ENCODE results near the gene OR5H14. TPM values are rescaled to one million over a fixed set of nuclear protein-coding genes. Genes with fewer than 3 reads are reported as not detected.
"Not testable (repeated sequence)": the region's sequence is repeated elsewhere in the genome, so short reads cannot be mapped to it uniquely, and the experiment has no call there.

OR5H14 gene
- 0.02 TPM in 1 of 2 replicates, not detected in the other for total RNA-seq

GRCh38 chr3:98147179-98147578, at the start of gene OR5H14:
OR5H14 (plus strand) TSS chr3:98147479; CDS start chr3:98149386, 1,907 bp downstream.
- intact Hi-C loops (cut with micrococcal nuclease): no loop called here

GRCh38 chr3:98099848-98100247, 47.4 kb upstream of the OR5H14 start:
- intact Hi-C loops (cut with micrococcal nuclease): no loop called here

GRCh38 chr3:98108162-98108561, 39.1 kb upstream of the OR5H14 start:
- intact Hi-C loops (cut with micrococcal nuclease): no loop called here

DNA sequence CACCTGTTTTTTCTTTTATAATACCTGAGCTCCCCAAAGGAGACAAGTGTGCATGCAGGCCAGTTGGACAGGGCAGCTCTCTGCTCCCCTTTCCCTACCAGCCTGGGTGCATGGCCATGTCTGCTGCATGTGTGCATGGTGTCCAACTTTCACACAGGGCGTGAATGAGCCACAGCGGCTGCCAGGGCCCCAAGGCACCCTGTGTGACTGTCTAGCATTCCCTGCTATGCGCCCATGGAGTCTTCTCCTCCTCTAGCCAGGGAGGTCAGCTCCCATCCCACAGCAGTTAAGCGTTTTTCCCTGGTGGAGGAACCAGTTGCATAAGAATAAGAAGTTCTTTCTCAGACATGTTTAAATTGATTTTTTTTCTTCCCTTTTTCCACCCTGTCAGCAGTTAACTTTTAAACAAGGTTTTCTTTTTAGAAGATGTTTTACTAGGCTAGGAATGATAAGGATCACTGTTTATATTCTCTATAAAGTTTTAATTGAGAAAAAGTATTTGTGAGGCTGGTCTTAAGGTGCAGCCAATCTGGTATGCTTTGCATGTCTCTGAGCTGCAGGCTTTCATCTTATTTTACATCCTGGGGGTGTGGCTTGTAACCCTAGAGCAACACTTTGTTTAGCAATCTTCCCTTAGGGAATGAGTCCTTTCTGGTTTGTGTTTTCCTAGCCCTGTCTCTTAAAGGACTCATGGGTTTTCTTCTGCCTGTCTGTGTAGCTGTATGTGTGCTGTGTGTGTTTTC, 37.3 kb upstream of the OR5H14 start:
- intact Hi-C loops (cut with micrococcal nuclease): no loop called here

DNA sequence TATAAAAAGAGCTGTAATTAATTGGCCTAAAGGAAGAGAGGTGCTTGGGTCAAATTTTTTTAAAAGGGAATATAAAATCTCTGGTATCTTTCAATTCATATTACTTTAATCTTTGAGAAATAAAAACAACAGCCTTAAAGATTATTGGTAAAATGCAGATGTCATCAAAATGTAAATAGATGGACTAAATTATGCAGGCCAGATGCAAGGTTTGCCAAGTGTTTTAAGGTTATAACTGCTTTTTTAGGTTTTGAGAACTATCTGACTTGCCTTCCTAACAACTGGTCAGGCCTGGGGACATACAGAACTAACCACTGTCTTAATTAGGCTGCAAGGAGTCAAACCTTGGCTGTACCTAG, 36.8 kb upstream of the OR5H14 start:
- intact Hi-C loops (cut with micrococcal nuclease): no loop called here

DNA sequence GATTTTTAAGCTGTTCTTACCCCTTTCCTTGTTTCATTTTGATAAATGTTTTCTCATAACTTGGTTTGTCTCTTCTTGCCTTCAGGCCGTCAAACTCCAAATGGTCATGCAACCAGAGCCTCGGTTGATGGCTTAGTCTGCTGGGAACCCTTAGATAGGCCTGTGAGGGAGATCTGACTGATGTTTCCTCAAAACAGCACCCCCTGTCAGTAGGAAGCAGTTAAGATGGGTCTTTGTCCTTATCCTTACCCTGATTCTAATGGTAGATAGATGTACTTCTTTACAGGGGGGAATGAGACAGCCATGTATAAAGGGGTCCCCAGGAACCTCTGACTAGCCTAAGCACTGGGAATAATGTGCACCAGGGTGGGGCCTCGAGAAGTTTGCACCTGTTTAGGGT, 33.0 kb upstream of the OR5H14 start:
- intact Hi-C loops (cut with micrococcal nuclease): no loop called here

- intact Hi-C loops (cut with micrococcal nuclease): no loop called here
Measured at GRCh38 chr3:98115717-98116116, 31.6 kb upstream of the OR5H14 start.

- intact Hi-C loops (cut with micrococcal nuclease): no loop called here
Measured at GRCh38 chr3:98130421-98130820, 16.9 kb upstream of the OR5H14 start, which contains the start of gene OR5H1. OR5H1 (plus strand) TSS chr3:98130721; CDS start chr3:98132698, 1,977 bp downstream.

GRCh38 chr3:98136631-98137030, 10.6 kb upstream of the OR5H14 start:
- intact Hi-C loops (cut with micrococcal nuclease): no loop called here

DNA sequence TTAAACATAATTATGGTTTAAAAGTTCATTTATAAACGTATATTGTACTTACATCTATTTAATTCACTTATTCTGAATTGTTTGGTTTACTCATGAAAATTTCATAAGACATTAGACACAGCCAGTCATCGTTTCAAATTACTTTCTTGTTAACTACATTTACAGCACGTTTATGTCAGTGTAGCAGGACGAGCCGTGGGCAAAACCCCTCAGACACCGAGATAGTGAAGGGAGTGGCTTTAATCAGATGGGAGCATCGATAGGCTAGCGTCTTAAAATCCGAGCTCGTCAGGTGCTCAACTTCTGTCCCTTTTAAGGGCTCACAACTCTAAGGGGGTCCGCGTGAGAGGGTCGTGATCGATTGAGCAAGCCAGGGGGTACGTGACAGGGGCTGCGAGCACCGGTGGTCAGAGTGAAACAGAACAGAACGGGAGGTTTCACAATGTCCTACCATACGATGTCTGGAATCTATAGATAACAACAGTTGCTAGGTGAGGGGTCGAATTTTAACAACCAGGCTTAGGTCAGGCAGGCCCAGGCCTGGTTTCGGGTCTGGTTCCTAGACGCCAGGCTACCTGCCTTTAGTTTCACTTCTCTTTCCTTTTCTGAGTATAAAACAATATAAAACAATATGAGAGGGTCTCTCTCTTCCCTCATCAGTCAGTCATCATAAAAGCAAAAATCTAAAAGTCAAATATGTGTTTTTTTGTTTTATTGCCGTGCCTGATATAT, 9.3 kb upstream of the OR5H14 start:
- intact Hi-C loops (cut with micrococcal nuclease): not testable (repeated sequence)

- intact Hi-C loops (cut with micrococcal nuclease): no loop called here
Measured at GRCh38 chr3:98140531-98140930, 6.7 kb upstream of the OR5H14 start.

GRCh38 chr3:98148751-98149150, 1.5 kb downstream of the OR5H14 start:
- intact Hi-C loops (cut with micrococcal nuclease): no loop called here

DNA sequence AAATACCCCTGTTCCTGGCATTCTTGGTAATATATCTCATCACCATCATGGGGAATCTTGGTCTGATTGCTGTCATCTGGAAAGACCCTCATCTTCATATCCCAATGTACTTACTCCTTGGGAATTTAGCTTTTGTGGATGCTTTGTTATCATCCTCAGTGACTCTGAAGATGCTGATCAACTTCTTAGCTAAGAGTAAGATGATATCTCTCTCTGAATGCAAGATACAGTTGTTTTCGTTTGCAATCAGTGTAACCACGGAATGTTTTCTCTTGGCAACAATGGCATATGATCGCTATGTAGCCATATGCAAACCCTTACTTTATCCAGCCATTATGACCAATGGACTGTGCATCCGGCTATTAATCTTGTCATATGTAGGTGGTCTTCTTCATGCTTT, 2.2 kb downstream of the OR5H14 start:
- intact Hi-C loops (cut with micrococcal nuclease): not testable (repeated sequence)

- intact Hi-C loops (cut with micrococcal nuclease): no loop called here
Measured at GRCh38 chr3:98151241-98151640, 4.0 kb downstream of the OR5H14 start.

DNA sequence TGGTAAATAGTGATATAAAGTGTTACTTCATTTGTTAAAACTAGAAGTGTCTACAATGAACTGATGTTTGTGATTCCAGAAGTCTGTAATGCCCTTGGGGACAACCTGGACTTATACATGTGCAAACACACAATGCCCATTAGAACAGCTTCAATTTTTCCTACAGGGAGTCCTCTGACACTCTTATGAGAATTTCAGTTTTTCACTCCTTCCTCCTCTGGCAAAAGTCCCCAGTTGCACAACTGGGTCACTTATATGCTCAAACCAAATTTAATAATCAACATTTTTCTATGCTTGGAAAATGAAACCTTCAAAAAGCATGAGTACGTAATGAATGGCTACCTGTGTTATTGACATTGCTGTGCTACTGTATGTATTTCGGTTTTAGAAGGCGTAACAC, 19.1 kb downstream of the OR5H14 start, which contains the start of gene OR5H15:
OR5H15 (plus strand) TSS at position 301 of the 400 bp plus-strand sequence. CDS start 2,004 bp downstream, outside the sequence.
- intact Hi-C loops (cut with micrococcal nuclease): no loop called here

DNA sequence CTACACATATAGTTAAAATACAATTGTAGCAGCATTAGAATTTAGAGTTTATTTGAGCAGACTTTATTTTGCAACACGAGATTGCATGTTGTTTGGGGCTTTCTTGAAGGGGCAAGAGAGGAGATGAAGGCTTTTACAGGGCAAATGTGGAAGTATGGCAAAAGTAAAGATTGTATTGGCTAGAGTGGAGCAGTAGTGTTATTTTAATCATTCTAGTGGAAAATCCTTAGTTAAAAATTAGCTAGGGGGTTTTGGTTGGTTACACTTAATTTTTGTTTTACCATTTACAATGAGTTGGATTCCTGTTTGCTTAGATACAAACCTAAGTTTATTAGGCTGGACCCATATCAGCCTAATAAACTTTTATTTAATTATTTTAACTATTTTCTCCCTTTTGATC, 23.8 kb downstream of the OR5H14 start:
- intact Hi-C loops (cut with micrococcal nuclease): no loop called here

DNA sequence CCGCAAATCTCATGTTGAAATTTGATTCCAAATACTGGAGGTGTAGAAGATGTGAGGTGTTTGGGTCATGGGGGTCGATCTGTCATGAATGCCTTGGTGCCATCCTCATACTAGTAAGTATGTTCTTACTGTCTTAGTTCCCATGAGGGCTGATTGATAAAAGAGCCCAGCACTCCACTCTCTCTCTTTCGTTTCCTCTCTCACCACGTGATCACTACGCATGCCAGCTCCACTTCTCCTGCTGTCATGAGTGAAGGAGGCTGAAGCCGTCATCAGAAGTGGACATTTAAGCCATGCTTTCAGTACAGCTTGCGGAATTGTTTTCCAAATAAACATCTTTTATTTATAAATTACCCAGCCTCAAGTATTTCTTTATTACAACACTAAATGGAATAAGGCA, 25.3 kb downstream of the OR5H14 start:
- intact Hi-C loops (cut with micrococcal nuclease): no loop called here

DNA sequence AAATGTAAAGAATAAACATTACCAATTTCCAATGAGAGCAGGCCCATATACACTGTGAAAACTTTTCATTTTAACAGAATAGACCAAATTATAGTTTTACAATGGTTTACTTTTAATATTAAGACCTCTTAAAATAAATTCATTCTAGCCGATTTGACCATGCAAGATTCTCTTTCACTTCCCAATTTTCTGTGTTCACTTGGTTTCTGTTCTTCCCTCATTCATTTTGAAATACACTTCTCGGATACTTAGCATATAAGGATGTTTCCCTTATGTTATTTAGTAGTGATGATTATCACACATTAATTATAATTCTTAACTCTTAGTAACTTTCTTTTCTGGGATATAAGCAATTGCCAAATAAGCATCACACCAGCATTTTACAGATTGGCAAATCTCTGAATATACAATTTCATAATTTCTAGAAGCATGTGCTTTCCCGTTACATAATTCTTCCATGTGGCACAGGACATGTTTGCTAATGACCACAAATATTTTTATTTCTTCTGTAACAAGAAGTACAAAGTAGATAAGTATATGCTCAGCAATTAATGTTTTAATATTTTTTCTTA, 33.1 kb downstream of the OR5H14 start:
- intact Hi-C loops (cut with micrococcal nuclease): no loop called here

GRCh38 chr3:98182196-98182595, 34.9 kb downstream of the OR5H14 start:
- intact Hi-C loops (cut with micrococcal nuclease): no loop called here

GRCh38 chr3:98185180-98185579, 37.9 kb downstream of the OR5H14 start:
- intact Hi-C loops (cut with micrococcal nuclease): loop anchor here (1.0 to 5.0 kb wide), 2 partner anchors 146 to 387 kb away; no protein-coding TSS in a partner anchor

DNA sequence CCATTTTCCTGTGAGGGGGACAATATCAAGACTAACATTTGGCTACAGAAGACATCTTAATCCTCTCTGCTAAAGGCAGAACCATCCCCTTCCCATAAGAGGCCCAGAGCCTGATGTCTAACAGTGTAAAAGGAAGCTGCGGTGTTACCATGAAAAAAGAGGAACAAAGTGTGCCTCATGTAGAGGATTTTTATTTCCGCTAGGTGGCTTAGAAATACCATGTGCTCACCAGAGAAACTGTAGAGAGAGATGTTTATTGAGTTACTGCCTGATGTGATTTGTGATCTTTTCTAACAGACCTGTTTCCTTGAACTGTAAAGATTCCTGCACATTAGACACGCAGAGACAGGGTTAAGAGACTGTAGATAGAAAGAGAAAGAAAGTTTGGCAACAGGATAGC, 41.3 kb downstream of the OR5H14 start:
- intact Hi-C loops (cut with micrococcal nuclease): loop anchor here (1.0 to 5.0 kb wide), 2 partner anchors 141 to 384 kb away; no protein-coding TSS in a partner anchor

DNA sequence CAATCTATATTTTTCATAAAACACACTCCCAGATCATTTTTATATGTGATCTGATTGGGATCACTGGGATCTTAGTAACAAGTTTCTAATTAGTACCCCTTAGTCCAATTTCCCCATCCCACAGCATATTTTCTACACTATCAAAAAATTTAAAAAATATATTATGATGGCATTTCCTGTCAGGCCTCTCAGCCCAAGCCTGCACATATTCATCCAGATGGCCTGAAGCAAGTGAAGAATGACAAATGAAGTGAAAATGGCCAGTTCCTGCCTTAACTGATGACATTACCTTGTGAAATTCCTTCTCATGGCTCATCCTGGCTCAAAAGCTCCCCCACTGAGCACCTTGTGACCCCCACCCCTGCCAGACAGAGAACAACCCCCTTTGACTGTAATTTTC, 43.6 kb downstream of the OR5H14 start:
- intact Hi-C loops (cut with micrococcal nuclease): not testable (repeated sequence)
